HCT116 (cell line): ENCODE measurements around the gene LRRC14B. TPM values are rescaled to one million over a fixed set of nuclear protein-coding genes. Genes with fewer than 3 reads are reported as not detected.

Experiments
- ATAC-seq: fragments of 200-7000 bp; cut with Tn5 transposase; 2 replicates; pipeline ENCODE4 v1.9.1; 2020; ENCODE audit warnings: mild to moderate bottlenecking, moderate library complexity
- BruUV-seq: library from RNA; stranded (reverse); fragments of 400-500 nt; replicated peaks from 2 replicates; lab custom pipeline; 2021; lab: Mats Ljungman, UMichigan
- CTCF ChIA-PET: fragments of 300-600 bp; sonication (Branson Sonifier 250); formaldehyde crosslinking; loops from one replicate; lab custom pipeline; 2021; ENCODE audit warnings: antibody characterized with exemption; lab: Charles Lee
- POLR2A ChIA-PET: fragments of 300-600, 350-600 bp; sonication (Branson Sonifier 250); formaldehyde crosslinking; loops from one replicate; lab custom pipeline; 2021; ENCODE audit warnings: antibody characterized with exemption; lab: Charles Lee
- RAD21 ChIA-PET, 2 experiments: fragments of 300-600 bp; sonication (Branson Sonifier 250); formaldehyde crosslinking; loops; one replicate each; lab custom pipeline; 2023; ENCODE audit warnings: low total read pairs in 2 of 2; ENCODE audit not compliant: uncharacterized antibody in 2 of 2, unreplicated experiment in 2 of 2, low non-redundant PET in 1 of 2; lab: Charles Lee
- DNase-seq: peaks from one replicate; pipeline ENCODE4 v3.0.0-alpha.2; 2010; ENCODE audit warnings: low read depth, low spot score
- H2AFZ ChIP-seq: fragments of 200-600 bp; shearing (Covaris generic), sonication (generic); 2 replicates; pipeline ENCODE4 v1.6.1; 2017; ENCODE audit warnings: low read depth, mixed run types, mixed read lengths, antibody characterized with exemption, low read length; ENCODE audit not compliant: poor library complexity, severe bottlenecking
- H3K27ac ChIP-seq: 2 replicates; pipeline ENCODE4 v1.5.1; 2012; ENCODE audit warnings: low read depth, low read length
- H3K27me3 ChIP-seq: fragments of 200-600 bp; sonication (generic); 2 replicates; pipeline ENCODE4 v1.6.1; 2016; ENCODE audit warnings: mixed run types, low read length, mixed read lengths; ENCODE audit not compliant: insufficient read depth
- H3K36me3 ChIP-seq, 2 experiments: fragments of 200-500 bp in 1 of 2; fragments of 200-600 bp in 1 of 2; sonication (Bioruptor generic) in 1 of 2; sonication (generic) in 1 of 2; 2 replicates each; pipeline versions ENCODE4 v1.5.1 to v1.6.1; 2014 to 2016; ENCODE audit warnings: low read length in 2 of 2, inconsistent platforms in 1 of 2, mixed read lengths in 1 of 2, mixed run types in 1 of 2; ENCODE audit not compliant: insufficient read depth in 2 of 2, control insufficient read depth in 1 of 2
- H3K4me1 ChIP-seq, 2 experiments: fragments of 200-600 bp in 1 of 2; sonication (generic) in 1 of 2; 2 replicates each; pipeline versions ENCODE4 v1.5.1 to v1.6.1; 2012 to 2017; ENCODE audit warnings: low read length in 2 of 2, inconsistent platforms in 1 of 2, mild to moderate bottlenecking in 1 of 2, mixed read lengths in 1 of 2, mixed run types in 1 of 2, moderate library complexity in 1 of 2; ENCODE audit not compliant: insufficient read depth in 2 of 2, control insufficient read depth in 1 of 2
- H3K4me2 ChIP-seq: fragments of 200-600 bp; sonication (generic); 2 replicates; pipeline ENCODE4 v1.6.1; 2017; ENCODE audit warnings: mixed run types, low read length, mixed read lengths
- H3K4me3 ChIP-seq, 2 experiments: fragments of 200-600 bp in 1 of 2; sonication (generic) in 1 of 2; replicated peaks in 1 of 2; 2 replicates each; pipeline ENCODE4 v1.5.1; 2011 to 2016; ENCODE audit warnings: low read length in 2 of 2, control low read depth in 1 of 2, low read depth in 1 of 2, mild to moderate bottlenecking in 1 of 2, mixed read lengths in 1 of 2, mixed run types in 1 of 2
- H3K79me2 ChIP-seq: fragments of 200-600 bp; sonication (generic); 2 replicates; pipeline ENCODE4 v1.6.1; 2017; ENCODE audit warnings: mild to moderate bottlenecking, mixed run types, low read length, moderate library complexity, mixed read lengths; ENCODE audit not compliant: insufficient read depth
- H3K9ac ChIP-seq: fragments of 200-600 bp; sonication (generic); 2 replicates; pipeline ENCODE4 v1.6.1; 2016; ENCODE audit warnings: low read length, mixed read lengths
- H3K9me2 ChIP-seq: fragments of 200-600 bp; sonication (generic), shearing (Covaris generic); 2 replicates; pipeline ENCODE4 v1.6.1; 2017; ENCODE audit warnings: mixed run types, mild to moderate bottlenecking, moderate library complexity; ENCODE audit not compliant: insufficient read depth
- H3K9me3 ChIP-seq, 2 experiments: fragments of 200-500 bp in 1 of 2; fragments of 200-600 bp in 1 of 2; sonication (Bioruptor generic) in 1 of 2; sonication (generic) in 1 of 2; 2 replicates each; pipeline ENCODE4 v1.6.1; 2014 to 2017; ENCODE audit warnings: low read length in 2 of 2, mixed read lengths in 2 of 2, inconsistent platforms in 1 of 2, low read depth in 1 of 2, mild to moderate bottlenecking in 1 of 2, mixed run types in 1 of 2, moderate library complexity in 1 of 2; ENCODE audit not compliant: control insufficient read depth in 1 of 2, insufficient read depth in 1 of 2
- H4K20me1 ChIP-seq: fragments of 200-600 bp; sonication (generic), shearing (Covaris generic); 2 replicates; pipeline ENCODE4 v1.6.1; 2017; ENCODE audit warnings: mixed run types, mild to moderate bottlenecking, moderate library complexity; ENCODE audit not compliant: insufficient read depth
- ATF3 ChIP-seq: IDR thresholded peaks from 2 replicates; pipeline ENCODE4 v1.6.1; 2012
- CBX3 ChIP-seq: IDR thresholded peaks from 2 replicates; pipeline ENCODE4 v1.6.1; 2012; ENCODE audit warnings: low read depth
- CEBPB ChIP-seq: IDR thresholded peaks from 2 replicates; pipeline ENCODE4 v1.6.1; 2012; ENCODE audit warnings: low read depth
- ELF1 ChIP-seq: IDR thresholded peaks from 2 replicates; pipeline ENCODE4 v1.6.1; 2012; ENCODE audit warnings: low read depth, borderline replicate concordance
- EZH2 ChIP-seq: fragments of 200-600 bp; sonication (generic); IDR thresholded peaks from 2 replicates; pipeline ENCODE4 v1.6.1; 2017; ENCODE audit warnings: antibody characterized with exemption, mixed run types
- EZH2phosphoT487 ChIP-seq: fragments of 200-600 bp; IDR thresholded peaks from 2 replicates; pipeline ENCODE4 v1.6.1; 2018; ENCODE audit warnings: antibody characterized with exemption, borderline replicate concordance
- JUND ChIP-seq: IDR thresholded peaks from 2 replicates; pipeline ENCODE4 v1.6.1; 2012
- POLR2A ChIP-seq: IDR thresholded peaks from 2 replicates; pipeline ENCODE4 v1.7.0; 2011; ENCODE audit warnings: borderline replicate concordance; ENCODE audit not compliant: insufficient read depth, insufficient read length; ENCODE audit errors: extremely low read depth
- POLR2AphosphoS5 ChIP-seq: IDR thresholded peaks from 2 replicates; pipeline ENCODE4 v1.6.1; 2011; ENCODE audit warnings: mild to moderate bottlenecking, low read depth, low read length, moderate library complexity
- RAD21 ChIP-seq: IDR thresholded peaks from 2 replicates; pipeline ENCODE4 v1.6.1; 2012; ENCODE audit warnings: low read depth, mild to moderate bottlenecking
- SIN3A ChIP-seq: IDR thresholded peaks from 2 replicates; pipeline ENCODE4 v1.6.1; 2012; ENCODE audit warnings: low read depth
- SP1 ChIP-seq: IDR thresholded peaks from 2 replicates; pipeline ENCODE4 v1.6.1; 2012; ENCODE audit warnings: low read depth
- SRF ChIP-seq: IDR thresholded peaks from 2 replicates; pipeline ENCODE4 v1.6.1; 2012; ENCODE audit warnings: low read depth
- TCF7L2 ChIP-seq: IDR thresholded peaks from 2 replicates; pipeline ENCODE4 v1.7.0; 2011; ENCODE audit warnings: borderline replicate concordance, inconsistent platforms; ENCODE audit not compliant: insufficient read depth, insufficient read length; ENCODE audit errors: extremely low read depth
- YY1 ChIP-seq: IDR thresholded peaks from 2 replicates; pipeline ENCODE4 v1.6.1; 2011; ENCODE audit warnings: low read length, low read depth, moderate library complexity, mild to moderate bottlenecking; ENCODE audit not compliant: insufficient replicate concordance; ENCODE audit errors: extremely low read depth
- ZFX ChIP-seq: fragments of 450-650 bp; IDR thresholded peaks from 2 replicates; pipeline ENCODE4 v1.6.1; 2017
- ZNF274 ChIP-seq: fragments of 200-500 bp; sonication (Bioruptor generic); IDR thresholded peaks from 2 replicates; pipeline ENCODE4 v1.6.1; 2014; ENCODE audit warnings: mild to moderate bottlenecking, low read depth, low read length, inconsistent platforms
- intact Hi-C: fragments of 100-400 bp; cut with micrococcal nuclease; formaldehyde crosslinking; loops from 2 replicates; pipeline ENCODE4 v1.10.0; 2022
- total RNA-seq: library from RNA; stranded (reverse); gene quantifications from one replicate; pipeline ENCODE4 v1.2.1, GENCODE V29; 2021; ENCODE audit not compliant: unreplicated experiment
- TF ChIP-seq, protein P1 (sequence below): IDR thresholded peaks from 2 replicates; pipeline ENCODE4 v1.6.1; 2012
- TF ChIP-seq, protein P2 (sequence below): IDR thresholded peaks from 2 replicates; pipeline ENCODE4 v1.6.1; 2012; ENCODE audit warnings: low read depth

The LRRC14B gene
- total RNA-seq, 1 experiment from 2014 or later, result not detected

- ChIA-PET RAD21 (no interaction called here), POLR2A (no interaction called here), CTCF (no interaction called here)
- ATAC-seq, result no peak
- no peak overlapping the region for H3K27ac ChIP-seq
- no peaks in the 10 kb centered on the region for H3K27me3 ChIP-seq
- H3K9me2 ChIP-seq, result no peaks in the 10 kb centered on the region
- H4K20me1 ChIP-seq, result no peaks in the 10 kb centered on the region
- DNase-seq, result no peak
- intact Hi-C loops, result no loop called here
- no peaks in the 10 kb centered on the region for H3K79me2 ChIP-seq
- H3K4me1 ChIP-seq, result peaks cover 5 to 10% of the 10 kb centered on the region in 2 experiments
- H3K4me2 ChIP-seq, result no peak overlapping the region
- BruUV-seq, result no TSS peak
- no peaks in the 10 kb centered on the region for H3K9me3 ChIP-seq
- TF ChIP-seq SRF, result no peak
- no peak for TF ChIP-seq ATF3
- TF ChIP-seq, protein P1, sequence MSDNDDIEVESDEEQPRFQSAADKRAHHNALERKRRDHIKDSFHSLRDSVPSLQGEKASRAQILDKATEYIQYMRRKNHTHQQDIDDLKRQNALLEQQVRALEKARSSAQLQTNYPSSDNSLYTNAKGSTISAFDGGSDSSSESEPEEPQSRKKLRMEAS, result no peak
- no peak for TF ChIP-seq CBX3
- no peak for TF ChIP-seq POLR2AphosphoS5
- no peak for TF ChIP-seq SP1
- no peak for TF ChIP-seq ZFX
- TF ChIP-seq JUND, result no peak
- TF ChIP-seq TCF7L2, result no peak
- TF ChIP-seq POLR2A, result no peak
- TF ChIP-seq, protein P2, sequence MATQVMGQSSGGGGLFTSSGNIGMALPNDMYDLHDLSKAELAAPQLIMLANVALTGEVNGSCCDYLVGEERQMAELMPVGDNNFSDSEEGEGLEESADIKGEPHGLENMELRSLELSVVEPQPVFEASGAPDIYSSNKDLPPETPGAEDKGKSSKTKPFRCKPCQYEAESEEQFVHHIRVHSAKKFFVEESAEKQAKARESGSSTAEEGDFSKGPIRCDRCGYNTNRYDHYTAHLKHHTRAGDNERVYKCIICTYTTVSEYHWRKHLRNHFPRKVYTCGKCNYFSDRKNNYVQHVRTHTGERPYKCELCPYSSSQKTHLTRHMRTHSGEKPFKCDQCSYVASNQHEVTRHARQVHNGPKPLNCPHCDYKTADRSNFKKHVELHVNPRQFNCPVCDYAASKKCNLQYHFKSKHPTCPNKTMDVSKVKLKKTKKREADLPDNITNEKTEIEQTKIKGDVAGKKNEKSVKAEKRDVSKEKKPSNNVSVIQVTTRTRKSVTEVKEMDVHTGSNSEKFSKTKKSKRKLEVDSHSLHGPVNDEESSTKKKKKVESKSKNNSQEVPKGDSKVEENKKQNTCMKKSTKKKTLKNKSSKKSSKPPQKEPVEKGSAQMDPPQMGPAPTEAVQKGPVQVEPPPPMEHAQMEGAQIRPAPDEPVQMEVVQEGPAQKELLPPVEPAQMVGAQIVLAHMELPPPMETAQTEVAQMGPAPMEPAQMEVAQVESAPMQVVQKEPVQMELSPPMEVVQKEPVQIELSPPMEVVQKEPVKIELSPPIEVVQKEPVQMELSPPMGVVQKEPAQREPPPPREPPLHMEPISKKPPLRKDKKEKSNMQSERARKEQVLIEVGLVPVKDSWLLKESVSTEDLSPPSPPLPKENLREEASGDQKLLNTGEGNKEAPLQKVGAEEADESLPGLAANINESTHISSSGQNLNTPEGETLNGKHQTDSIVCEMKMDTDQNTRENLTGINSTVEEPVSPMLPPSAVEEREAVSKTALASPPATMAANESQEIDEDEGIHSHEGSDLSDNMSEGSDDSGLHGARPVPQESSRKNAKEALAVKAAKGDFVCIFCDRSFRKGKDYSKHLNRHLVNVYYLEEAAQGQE, result no peak
- no peak for TF ChIP-seq YY1
- no peak for TF ChIP-seq SIN3A
- TF ChIP-seq ELF1, result no peak
- TF ChIP-seq EZH2, result no peak
- no peak for TF ChIP-seq RAD21
- TF ChIP-seq ZNF274, result no peak
- TF ChIP-seq CEBPB, result no peak
- TF ChIP-seq EZH2phosphoT487, result no peak
- H3K36me3 ChIP-seq, result no peaks in the 10 kb centered on the region
- no peak overlapping the region for H3K9ac ChIP-seq
- no peak overlapping the region for H3K4me3 ChIP-seq
- H2AFZ ChIP-seq, result no peak overlapping the region
Observed at GRCh38 chr5:187042-187431, 4.3 kb upstream of the LRRC14B start.
